Lower lobe of right lung (tissue), 2 donors: ENCODE data around the gene TREH. TPM values are rescaled to one million over a fixed set of nuclear protein-coding genes. Genes with fewer than 3 reads are reported as not detected.

Source experiments
- ATAC-seq, 2 donors: fragments of 200-7000 bp; cut with Tn5 transposase; one replicate each; pipeline ENCODE4 v1.9.1; 2020 to 2022; ENCODE audit warnings: mild to moderate bottlenecking in 2 of 2, moderate library complexity in 2 of 2
- DNase-seq: peaks from one replicate; pipeline ENCODE4 v3.0.0-alpha.2; 2020
- H3K27ac ChIP-seq: fragments of 200-600 bp; one replicate; pipeline ENCODE4 v1.8.0; 2022
- H3K27me3 ChIP-seq: fragments of 200-600 bp; one replicate; pipeline ENCODE4 v1.8.0; 2022; ENCODE audit warnings: low read depth
- H3K36me3 ChIP-seq: fragments of 200-600 bp; one replicate; pipeline ENCODE4 v1.8.0; 2022; ENCODE audit warnings: mild to moderate bottlenecking
- H3K4me1 ChIP-seq: fragments of 200-600 bp; one replicate; pipeline ENCODE4 v1.8.0; 2022
- H3K4me3 ChIP-seq: fragments of 200-600 bp; one replicate; pipeline ENCODE4 v1.8.0; 2022; ENCODE audit warnings: mild to moderate bottlenecking
- H3K9me3 ChIP-seq: fragments of 200-600 bp; one replicate; pipeline ENCODE4 v1.8.0; 2022
- intact Hi-C: fragments of 100-400 bp; cut with DNase I; formaldehyde crosslinking; loops from one replicate; pipeline ENCODE4 v1.11.0; 2022
- total RNA-seq: library from RNA; stranded (reverse); fragmentation: NEBNext Ultra II Directional; extraction: Animal tissue kit (Norgen Biotek cat#: 25700); gene quantifications from one replicate; pipeline ENCODE4 v1.2.1, GENCODE V29; 2021
- TF ChIP-seq, protein P1 (sequence below): fragments of 200-600 bp; IDR thresholded peaks from one replicate; pipeline ENCODE4 v1.8.0; 2022; ENCODE audit warnings: antibody characterized with exemption, mild to moderate bottlenecking
- donor health status: DM: no; HTN: yes; CAD: no; lungs with severe emphysema.

Gene TREH
- total RNA-seq, 1 donor from 2014 or later, result 0.30 TPM

DNA sequence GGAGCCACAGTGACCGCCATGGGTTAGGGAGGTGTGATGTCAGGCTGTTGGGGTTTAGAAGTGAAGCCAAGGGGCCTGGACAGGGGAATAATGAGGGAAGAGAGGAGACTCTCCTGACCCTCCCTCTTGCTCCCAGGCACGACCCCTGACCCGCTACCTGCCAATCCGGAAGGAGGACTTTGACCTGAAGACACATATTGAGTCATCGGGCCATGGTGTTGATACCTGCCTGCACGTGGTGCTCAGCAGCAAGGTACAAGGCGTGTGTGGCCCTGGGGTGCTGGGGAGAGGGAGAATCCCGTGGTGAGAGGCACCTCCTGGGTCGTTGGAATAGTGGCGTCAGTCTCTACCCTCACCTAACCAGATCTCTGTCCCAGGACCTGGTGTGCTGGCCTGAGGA is 29.5 kb downstream of the TREH start:
- Histone ChIP-seq H3K4me1 (peaks cover 5% of the 10 kb centered on the region), H3K27me3 (no peaks in the 10 kb centered on the region), H3K36me3 (peaks cover 95% of the 10 kb centered on the region), H3K9me3 (no peaks in the 10 kb centered on the region), H3K4me3 (no peak overlapping the region), H3K27ac (no peak overlapping the region)
- intact Hi-C loops, result no loop called here
- DNase-seq (no peak), ATAC-seq (no peak)
- TF ChIP-seq, protein P1, sequence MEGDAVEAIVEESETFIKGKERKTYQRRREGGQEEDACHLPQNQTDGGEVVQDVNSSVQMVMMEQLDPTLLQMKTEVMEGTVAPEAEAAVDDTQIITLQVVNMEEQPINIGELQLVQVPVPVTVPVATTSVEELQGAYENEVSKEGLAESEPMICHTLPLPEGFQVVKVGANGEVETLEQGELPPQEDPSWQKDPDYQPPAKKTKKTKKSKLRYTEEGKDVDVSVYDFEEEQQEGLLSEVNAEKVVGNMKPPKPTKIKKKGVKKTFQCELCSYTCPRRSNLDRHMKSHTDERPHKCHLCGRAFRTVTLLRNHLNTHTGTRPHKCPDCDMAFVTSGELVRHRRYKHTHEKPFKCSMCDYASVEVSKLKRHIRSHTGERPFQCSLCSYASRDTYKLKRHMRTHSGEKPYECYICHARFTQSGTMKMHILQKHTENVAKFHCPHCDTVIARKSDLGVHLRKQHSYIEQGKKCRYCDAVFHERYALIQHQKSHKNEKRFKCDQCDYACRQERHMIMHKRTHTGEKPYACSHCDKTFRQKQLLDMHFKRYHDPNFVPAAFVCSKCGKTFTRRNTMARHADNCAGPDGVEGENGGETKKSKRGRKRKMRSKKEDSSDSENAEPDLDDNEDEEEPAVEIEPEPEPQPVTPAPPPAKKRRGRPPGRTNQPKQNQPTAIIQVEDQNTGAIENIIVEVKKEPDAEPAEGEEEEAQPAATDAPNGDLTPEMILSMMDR, result no peak

DNA sequence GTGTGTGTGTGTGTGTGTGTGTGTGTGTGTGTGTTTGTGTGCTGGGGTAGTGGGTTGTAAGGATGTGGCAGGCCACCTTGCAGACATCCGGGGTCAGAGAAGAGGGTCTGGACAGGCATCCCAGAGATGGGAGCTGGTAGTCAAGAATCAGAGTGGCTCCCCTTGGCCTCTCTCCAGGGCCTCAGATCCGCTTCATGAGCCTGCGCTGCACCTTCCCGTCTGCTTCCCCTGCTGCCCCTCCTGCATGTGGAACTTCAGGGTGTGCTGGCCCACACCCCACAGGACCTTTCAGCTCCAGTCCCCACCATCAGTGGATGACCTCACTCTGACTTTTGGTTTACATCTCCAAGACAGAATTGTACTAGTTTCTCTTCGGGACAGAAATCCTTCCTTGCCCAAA is 31.2 kb downstream of the TREH start:
- Histone ChIP-seq H3K4me1 (peaks cover 5% of the 10 kb centered on the region), H3K36me3 (peaks cover 95% of the 10 kb centered on the region), H3K27ac (no peak overlapping the region), H3K4me3 (no peak overlapping the region), H3K27me3 (no peaks in the 10 kb centered on the region), H3K9me3 (no peaks in the 10 kb centered on the region)
- intact Hi-C loops, result no loop called here
- ATAC-seq (no peak), DNase-seq (peak; percentile 14)
- TF ChIP-seq, protein P1, result no peak

DNA sequence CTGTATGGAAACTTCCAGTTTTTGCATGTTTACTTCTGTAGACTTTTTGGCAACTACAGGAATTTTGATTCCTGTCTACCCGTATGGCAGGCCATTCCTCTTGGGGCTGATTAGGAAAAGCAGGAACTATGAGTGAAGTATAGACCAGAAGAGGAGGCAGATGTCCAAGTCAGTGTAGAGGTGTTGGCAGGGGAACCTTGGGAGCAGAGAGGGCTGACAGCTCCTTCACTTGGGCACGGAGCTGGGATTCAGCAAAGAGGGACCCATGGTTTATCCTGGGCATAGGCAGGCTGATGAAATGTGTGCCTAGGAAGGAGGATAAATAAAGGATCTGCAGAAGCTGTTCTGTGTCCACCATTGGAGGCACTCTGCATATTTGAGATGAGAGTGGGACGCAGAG is 33.1 kb downstream of the TREH start:
- TF ChIP-seq, protein P1, result no peak
- no peak overlapping the region for H3K4me3 ChIP-seq
- ATAC-seq (no peak), DNase-seq (no peak)
- intact Hi-C loops, result no loop called here
- no peak overlapping the region for H3K27ac ChIP-seq
- H3K4me1 ChIP-seq, result no peaks in the 10 kb centered on the region
- H3K36me3 ChIP-seq, result peaks cover 96% of the 10 kb centered on the region
- H3K9me3 ChIP-seq, result no peaks in the 10 kb centered on the region
- H3K27me3 ChIP-seq, result no peaks in the 10 kb centered on the region

DNA sequence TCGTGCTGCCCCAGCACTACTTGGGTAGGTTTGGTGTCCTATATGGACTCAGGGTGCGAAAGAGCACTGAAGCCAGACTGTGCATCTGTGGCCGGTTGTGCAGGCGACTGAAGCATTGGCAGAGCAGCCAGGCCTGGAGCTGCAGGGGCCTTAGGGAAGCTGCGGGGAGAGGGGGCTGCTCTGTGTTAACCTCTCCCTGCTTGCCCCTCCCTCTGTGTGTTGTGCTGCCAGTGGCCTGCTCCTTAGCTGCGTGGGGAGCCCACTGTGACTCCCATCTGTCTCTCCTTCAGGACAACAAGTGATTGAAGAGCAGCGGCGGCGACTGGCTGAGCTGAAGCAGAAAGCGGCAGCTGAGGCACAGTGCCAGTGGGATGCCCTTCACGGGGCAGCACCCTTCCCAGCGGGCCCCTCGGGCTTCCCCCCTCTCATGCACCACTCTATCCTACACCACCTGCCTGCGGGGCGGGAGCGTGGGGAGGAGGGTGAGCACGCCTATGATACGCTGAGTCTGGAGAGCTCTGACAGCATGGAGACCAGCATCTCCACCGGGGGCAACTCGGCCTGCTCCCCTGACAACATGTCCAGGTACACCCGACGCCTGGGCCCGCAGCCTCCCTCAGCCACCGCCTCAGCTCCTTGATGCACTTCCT is 34.3 kb downstream of the TREH start:
- no peak overlapping the region for H3K27ac ChIP-seq
- intact Hi-C loops, result no loop called here
- ATAC-seq (no peak), DNase-seq (peak; percentile 20)
- H3K4me3 ChIP-seq, result no peak overlapping the region
- H3K9me3 ChIP-seq, result no peaks in the 10 kb centered on the region
- TF ChIP-seq, protein P1, result no peak
- H3K36me3 ChIP-seq, result peaks cover 92% of the 10 kb centered on the region
- no peaks in the 10 kb centered on the region for H3K4me1 ChIP-seq
- H3K27me3 ChIP-seq, result no peaks in the 10 kb centered on the region

DNA sequence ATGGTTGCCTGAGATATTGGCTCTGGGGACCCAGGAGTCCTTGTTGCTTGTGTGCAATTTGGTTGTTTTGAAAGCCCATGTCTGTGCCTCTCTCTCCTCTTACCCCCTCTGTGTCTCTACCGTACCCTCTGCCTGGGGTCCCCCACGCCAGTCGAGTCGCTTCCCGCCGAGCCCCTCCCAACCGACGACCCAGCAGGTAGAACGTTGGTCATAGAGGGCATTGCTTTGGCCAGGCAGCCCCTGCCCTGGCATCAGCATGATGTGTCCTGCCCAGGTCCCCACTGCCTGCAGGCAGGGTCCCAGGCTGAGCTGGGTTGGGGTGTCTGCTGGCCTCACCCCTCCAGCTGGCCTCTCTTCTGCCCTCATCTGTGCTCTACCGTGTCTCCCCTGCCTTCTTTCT is 35.0 kb downstream of the TREH start:
- no peak overlapping the region for H3K4me3 ChIP-seq
- no peak for ATAC-seq
- no peaks in the 10 kb centered on the region for H3K4me1 ChIP-seq
- H3K27ac ChIP-seq, result no peak overlapping the region
- TF ChIP-seq, protein P1, result no peak
- no peak for DNase-seq
- no peaks in the 10 kb centered on the region for H3K27me3 ChIP-seq
- no peaks in the 10 kb centered on the region for H3K9me3 ChIP-seq
- intact Hi-C loops, result no loop called here
- peaks cover 92% of the 10 kb centered on the region for H3K36me3 ChIP-seq
